ENCODE measurements around the gene AFP.

The AFP gene

DNA sequence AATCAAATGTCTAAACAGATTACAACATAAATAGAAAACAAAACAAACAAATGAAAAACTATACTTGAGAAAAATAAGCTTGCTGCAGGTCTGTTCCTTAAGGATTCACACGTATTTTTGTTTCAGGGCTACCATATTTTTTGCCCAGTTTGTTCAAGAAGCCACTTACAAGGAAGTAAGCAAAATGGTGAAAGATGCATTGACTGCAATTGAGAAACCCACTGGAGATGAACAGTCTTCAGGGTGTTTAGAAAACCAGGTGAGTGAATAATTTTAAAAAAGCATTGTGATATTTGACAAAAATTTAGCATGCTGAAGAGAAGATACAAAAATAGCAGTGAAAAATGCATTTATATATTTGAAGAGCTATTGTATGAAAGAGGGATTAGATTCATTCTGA, 2.0 kb downstream of the AFP start:
- DNase-seq (ENCODE audit: low spot score): no peak
- FAIRE-seq: no peak

DNA sequence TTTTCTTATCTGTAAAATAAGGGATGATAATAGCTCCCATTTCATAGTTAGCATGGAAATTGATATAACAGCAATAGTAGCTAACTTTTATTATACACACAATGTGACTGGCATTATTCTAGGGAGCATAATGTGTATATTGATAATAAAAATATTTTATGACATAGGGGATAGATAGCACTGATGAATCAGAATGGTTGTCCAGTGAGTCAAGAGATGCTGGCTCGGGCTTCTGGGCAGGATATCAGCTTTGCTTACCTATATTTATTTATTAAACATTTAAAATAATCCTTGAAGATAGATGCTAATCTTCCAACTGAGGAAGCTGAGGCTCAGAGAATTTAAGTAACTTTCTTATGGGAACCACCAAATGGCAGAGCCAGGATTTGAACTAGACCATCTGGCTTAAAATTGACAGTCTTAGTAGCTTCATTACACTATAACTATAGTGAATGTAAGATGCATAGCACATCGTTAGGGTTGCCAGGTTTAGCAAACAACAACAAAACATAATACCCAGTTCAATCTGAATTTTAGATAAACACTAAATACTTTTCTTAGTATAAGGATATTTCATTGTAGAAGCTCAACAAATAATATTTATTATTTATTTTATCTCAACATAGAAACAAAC, 2.7 kb downstream of the AFP start:
- FAIRE-seq (no peak), DNase-seq (ENCODE audit: low spot score) (no peak)

DNA sequence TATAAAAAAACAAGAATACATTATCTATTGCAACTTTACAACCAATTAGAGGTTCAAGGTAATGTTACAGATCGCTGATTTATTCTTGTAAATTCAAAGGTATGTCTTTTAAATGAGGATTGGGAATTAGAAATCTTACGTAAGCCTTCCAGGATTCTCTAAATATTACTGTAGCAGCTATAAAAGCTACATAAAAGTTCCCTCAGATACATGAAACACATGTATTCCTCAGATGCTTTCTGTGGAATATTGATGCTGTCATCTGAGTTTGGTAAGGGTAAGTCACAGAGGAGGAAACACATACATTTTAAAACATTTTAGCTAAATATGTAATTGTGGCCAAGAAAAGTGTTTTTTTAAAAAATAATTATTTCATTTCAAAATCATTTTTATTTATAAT, 3.4 kb downstream of the AFP start:
- FAIRE-seq: no peak

DNA sequence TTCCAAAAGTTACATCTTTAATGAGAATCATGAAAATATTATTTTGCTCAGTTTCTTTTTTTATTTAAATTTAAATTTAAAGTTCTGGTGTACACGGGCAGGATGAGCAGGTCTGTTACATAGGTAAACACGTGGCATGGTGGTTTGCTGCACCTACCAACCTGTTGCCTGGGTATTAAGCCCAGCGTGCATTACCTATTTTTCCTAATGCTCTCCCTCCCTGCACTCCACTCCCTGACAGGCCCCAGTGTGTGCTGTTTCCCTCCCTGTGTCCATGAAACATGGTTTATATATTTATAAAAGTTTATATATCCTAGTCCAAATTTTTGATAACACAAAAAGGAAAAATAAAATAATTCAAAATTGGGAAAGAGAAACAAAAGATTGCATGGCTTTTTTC, 4.0 kb downstream of the AFP start:
- DNase-seq (ENCODE audit: low spot score) (no peak), FAIRE-seq (no peak)

More for the DNA sequence above, 3.4 kb downstream of the AFP start:
- no peak for DNase-seq (ENCODE audit: low spot score)

DNA sequence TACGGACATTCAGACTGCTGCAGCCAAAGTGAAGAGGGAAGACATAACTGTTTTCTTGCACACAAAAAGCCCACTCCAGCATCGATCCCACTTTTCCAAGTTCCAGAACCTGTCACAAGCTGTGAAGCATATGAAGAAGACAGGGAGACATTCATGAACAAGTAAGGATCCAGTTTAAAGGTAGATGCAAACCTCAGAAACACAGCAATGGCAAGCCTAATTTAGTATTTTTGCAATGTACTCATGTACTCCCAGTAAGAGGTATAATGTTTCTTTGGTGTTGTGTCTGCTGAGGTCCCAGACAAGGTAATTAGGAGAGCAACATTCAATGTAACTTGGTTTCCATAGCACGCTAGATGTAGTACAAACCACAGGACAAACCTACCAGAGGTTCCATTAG, 4.6 kb downstream of the AFP start:
- no peak for FAIRE-seq
- no peak for DNase-seq (ENCODE audit: low spot score)

DNA sequence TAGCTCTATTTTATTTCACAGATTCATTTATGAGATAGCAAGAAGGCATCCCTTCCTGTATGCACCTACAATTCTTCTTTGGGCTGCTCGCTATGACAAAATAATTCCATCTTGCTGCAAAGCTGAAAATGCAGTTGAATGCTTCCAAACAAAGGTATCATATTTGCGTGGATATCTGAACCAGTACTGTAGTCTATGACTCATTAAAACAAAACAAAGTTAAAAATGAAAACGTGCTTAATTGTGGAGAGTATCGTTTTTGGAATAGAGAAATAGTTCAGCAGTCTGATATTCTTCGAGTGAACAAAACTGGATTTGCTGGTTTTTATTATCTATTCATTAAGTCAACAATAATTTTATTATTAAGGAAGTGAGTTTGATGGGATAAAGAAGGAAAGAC, 6.3 kb downstream of the AFP start:
- FAIRE-seq (no peak), DNase-seq (ENCODE audit: low spot score) (no peak)

DNA sequence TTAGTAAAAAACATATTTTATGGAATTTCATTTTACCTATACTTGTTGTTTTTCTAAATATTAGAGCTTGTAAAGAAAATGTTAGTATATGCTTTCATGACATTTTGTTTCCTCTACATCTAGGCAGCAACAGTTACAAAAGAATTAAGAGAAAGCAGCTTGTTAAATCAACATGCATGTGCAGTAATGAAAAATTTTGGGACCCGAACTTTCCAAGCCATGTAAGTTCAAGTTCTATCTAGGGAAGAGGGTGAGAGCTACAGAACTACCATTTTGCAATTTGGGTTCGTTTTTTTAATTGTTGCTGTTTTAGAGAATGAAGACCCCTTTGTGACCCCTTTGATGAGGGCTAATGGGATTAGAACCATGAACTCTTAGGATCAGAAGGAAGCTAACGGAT, 7.2 kb downstream of the AFP start:
- FAIRE-seq (no peak), DNase-seq (ENCODE audit: low spot score) (no peak)

DNA sequence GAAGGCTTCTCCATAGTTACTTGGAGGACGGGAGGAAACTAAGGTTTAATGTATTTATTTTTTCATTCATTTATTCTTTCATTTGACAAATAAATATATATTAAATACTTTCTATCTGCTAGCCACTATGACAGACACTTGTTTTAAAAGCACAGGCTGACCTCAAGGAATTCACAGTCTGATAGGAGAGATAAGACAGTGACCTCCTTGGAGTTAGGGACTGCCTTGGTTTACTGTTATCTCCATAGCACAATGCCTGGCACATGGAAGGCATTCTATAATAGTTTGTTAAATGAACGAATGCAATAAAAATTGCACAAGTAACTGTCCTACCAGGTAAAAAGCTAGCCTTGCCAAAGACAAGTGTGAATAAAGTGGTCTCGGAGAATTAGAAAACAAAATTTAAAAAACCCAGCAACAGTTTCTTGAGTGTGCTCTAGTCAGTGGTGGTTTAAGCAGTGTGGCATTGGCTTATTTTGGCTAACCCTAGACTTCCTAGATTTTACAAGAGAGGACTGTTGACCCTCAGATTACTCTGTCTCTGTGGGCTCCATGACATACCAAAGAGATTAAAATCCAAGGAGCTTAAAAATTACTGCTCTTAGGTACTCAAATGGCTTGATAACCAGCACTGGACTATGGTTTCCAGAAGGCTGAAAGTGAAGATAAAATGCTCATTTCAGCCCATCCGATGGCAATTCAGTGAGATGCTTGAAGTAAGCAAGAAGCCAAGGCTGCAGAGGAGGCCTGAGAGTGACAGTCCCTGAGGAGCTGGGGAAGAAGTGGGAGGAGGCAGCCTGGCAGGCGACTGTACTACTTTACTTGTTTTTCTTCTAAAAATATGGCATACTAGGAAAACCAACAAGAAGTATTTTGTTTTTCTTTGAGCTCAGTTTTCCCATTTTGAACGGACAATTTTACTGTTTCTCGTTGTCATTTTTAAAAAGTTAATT, 9.6 kb downstream of the AFP start:
- DNase-seq (ENCODE audit: low spot score): no peak
- no peak for FAIRE-seq

DNA sequence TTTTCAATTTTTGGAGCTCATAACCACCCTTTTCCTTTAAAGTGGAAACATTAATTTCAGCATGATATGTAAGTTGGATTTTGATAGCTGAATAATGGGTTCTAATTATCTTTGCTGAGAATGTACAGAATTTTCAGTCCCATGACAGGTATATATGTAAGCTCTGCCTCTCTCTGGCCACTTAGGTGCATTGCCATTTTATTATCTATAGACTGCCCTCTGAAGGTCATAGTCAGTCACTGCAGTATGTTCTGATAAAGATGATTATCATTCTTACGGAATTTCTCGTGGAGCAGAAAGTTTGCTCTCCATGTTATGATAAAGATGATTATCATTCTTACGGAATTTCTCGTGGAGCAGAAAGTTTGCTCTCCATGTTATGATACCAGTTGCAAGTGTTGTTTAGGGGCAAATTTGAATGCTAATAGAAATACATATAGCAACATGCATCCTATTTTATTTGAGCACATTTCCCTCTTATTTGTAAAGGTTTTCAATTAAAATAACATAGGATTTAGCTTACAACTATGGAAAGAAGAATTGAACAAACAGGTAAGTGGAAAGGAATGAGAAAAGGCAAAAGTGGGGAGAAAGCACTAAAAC, 10.4 kb downstream of the AFP start:
- DNase-seq (ENCODE audit: low spot score) (peak; percentile 60), FAIRE-seq (peak; percentile 46)

DNA sequence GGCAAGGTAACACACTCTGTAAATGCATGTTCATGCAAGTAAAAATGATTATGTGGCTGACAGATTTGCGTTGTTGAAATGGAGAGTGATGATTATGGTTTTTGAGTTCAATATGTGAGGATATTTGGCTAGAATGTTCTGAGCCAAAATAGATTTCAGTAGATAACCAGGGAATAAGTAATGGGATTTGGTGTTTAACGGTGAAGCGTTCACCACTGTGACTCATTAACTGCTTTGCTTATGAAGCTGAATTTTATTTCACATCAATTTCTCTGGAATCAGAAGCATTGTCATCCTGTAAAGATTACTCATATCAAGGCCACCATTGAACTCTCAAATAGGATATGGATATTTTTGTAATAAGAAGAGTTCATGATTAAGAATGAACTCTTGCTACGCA, 11.7 kb downstream of the AFP start:
- FAIRE-seq (peak; percentile 30), DNase-seq (ENCODE audit: low spot score) (peak; percentile 22)

DNA sequence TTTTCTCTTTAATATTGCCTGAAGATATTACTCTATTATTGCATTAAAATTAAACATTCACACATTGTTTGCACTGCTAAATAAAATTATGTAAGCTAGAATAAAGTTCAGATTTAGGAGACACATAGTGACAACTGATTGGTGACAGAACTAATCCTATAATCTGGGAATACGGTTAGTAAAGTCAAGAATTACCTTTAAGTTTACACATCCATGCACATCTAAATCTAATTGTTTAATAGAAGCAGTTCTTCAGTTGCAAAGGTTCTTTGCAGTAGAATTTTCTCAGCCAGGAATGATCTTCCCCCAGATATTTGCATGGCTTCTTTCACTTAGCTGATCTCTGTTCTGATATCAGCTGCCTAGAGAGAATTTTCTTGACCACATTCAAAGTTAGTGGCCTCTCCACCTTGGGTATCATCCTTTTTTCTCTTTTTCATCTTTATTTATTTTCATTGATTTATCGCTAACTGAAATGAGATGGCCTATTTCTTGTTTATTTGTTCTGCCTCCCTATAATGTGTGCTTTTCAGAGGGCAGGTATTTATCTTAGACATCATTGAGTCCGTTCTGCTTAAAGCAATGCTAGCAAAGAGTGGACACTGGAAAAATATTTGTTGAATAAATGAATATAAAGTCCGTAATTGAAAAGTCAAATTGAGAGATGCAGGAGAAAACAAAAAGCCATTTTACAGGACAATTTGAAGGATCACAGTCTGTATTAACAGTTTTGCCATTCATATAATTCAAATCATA, 12.6 kb downstream of the AFP start:
- DNase-seq (ENCODE audit: low spot score): no peak
- peak; percentile 11 for FAIRE-seq

DNA sequence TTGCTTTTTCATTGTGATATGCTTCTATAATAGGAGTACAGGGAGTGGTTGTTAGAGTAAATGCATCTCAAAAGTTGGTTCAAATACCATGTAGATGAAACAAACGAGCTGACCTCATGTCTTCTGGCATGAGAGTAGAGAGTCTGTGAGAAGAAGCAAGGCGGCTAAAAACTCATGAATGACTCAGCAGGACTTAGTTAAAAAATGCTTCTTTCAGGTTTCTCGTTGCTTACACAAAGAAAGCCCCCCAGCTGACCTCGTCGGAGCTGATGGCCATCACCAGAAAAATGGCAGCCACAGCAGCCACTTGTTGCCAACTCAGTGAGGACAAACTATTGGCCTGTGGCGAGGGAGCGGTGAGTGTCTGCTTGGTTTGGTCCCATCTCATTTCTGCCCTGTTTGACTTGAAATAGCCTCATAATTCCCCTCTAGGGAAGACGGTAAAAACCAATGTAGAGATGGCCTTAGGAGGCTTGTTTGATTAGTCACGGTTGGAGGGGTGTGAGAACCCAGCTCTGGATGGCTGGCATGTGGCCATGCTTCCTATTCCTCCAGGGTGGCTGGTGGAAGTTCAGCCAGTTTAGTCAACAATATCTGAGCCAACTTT, 14.5 kb downstream of the AFP start:
- peak; percentile 89 for DNase-seq (ENCODE audit: low spot score)
- FAIRE-seq: peak; percentile 90

DNA sequence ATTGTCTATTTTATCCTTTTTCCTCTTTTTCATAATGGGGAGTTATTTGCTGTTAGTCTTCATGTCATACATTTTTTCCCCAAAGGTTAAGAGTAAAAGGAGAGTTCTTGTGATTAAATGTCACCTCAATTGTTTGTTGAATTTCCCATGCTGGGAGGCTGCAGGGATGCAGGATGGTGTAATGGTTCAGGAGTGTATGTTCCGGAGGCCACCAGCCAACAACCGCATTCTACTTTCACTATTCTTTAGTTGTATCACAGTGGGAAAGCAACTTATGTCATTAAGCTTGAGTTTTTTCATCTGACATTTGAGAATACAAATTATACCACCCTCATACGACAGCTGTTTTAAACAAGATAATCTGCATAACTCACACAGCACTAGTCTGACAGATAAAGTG, 15.4 kb downstream of the AFP start:
- FAIRE-seq (no peak), DNase-seq (ENCODE audit: low spot score) (no peak)

DNA sequence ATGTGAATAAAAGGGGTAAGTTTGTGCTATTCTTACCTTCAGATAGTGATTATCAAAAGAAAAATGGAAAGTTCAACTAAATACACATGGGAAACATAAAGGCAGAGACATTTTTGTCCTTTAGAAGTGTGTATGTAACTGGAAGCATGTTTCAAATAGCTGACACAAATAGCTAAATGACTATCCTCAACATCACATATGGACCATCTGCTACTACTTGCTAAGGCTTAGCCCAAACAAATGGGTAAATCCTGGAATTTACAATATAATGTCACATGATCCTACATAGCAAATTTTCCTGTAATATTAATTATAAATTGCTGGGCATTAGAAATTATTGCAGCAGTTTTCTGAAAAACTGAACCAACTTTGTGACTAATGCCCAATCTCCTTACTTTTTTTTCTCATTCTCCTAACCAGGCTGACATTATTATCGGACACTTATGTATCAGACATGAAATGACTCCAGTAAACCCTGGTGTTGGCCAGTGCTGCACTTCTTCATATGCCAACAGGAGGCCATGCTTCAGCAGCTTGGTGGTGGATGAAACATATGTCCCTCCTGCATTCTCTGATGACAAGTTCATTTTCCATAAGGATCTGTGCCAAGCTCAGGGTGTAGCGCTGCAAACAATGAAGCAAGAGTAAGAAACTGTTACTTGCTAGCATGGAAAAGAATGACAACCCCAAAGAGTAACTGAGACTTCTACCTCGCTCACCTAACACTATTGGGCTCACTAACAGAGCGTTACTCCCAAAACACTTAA, 16.1 kb downstream of the AFP start:
- DNase-seq (ENCODE audit: low spot score) (no peak), FAIRE-seq (no peak)

DNA sequence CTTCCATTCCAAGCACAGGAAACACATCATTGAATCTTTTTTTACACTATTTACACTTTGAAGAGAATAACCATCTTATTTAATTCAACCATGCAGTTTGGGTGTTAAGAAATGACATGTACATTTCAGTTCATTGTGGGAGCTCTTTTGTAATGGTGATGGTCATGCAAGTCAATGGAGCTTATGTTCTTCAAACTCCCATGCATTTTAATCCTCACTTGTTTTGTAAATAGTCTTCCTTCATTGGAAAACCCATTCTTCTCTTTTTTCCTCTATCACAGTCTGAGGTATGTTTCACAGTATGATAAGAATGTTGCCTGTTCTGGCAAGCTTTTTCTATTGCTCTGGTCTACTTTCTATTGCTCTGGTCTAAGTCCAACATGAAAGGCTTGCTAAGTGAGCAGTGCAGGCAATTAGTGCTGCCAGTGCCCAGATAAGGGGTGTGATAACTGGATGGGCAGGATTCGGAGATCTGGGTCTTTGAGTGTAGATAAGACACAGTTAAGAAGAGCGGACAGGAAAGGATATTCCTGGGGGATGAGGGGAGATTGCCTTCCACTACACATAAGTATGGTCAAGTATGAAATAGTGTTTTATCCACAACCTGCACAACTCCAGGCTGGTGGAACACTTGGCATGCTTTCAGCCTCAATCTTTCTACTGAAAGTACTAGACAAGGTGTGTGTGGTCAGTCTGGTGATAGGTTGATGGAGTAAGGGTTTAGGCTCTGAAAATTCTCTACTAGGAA, 17.1 kb downstream of the AFP start:
- FAIRE-seq (no peak), DNase-seq (ENCODE audit: low spot score) (no peak)

DNA sequence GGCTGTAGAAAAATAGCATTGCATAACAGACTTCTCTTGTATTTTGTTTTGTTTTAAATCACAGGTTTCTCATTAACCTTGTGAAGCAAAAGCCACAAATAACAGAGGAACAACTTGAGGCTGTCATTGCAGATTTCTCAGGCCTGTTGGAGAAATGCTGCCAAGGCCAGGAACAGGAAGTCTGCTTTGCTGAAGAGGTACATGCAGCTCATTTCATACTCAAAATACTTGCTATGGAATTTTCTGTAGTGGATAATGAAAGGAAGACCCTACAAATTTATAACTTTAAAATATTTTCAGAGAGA, 17.6 kb downstream of the AFP start:
- DNase-seq (ENCODE audit: low spot score): no peak
- FAIRE-seq: no peak

DNA sequence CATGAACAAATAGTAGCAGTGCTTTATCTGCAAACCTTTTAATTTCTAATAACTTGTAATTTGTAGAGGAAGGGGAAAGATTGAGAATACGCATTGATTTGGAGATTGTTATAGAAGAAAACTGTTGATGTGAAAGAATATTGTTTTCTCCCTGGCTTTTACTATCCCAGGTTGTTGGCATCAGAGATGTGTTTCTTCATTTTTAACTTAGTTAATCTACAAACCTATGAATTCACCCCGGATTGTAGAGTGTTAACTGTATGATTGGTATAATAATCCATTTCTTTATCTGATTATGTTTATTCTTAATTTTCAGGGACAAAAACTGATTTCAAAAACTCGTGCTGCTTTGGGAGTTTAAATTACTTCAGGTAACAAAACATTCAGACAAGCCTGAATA, 18.9 kb downstream of the AFP start:
- FAIRE-seq: no peak

DNA sequence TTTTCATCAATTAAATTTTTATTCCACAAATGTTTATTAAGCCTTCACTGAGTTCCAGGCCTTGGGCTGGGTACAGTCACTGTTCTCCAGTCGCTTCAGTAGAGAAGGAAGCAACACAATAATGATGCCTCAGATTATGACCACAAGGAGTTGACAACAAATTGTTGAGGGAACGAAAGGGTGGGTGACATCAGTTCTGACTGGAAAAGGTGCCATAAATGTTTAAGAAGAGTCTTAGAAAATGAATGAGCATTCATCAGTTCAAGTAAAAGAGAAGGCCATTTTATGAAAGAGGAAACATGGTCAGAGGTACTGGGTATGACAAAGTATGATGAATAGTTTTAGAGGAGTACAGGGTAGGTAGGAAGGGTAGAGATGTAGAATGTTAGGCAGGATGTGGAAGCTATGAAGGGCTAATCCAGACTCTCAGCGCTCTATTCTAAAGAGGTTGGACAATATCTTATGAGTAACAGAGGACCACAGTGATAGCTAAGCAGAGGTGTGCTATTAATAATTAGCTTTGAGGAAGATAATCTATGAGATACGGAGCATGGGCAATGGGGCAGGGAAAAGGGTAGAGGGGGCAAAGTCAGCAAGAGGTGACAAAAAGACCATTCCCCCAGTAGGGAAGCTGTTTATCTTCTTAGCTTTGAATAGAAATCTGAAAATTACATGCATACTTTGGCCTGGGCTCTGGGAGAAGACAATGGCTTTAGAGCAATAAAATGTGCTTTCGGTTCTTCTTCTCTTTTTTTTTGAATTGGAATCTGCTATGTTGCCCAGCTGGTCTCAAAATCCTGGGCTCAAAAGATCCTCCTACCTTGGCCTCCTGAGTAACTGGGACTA, 20.4 kb downstream of the AFP start:
- no peak for FAIRE-seq
- DNase-seq (ENCODE audit: low spot score): no peak

More for the DNA sequence above, 18.9 kb downstream of the AFP start:
- DNase-seq (ENCODE audit: low spot score): no peak
